OCI-LY1 (cell line): ENCODE data around the gene DMGDH.

Experiments
- H2AFZ ChIP-seq: fragments of 200-600 bp; sonication (generic), shearing (Covaris generic); 2 replicates; pipeline ENCODE4 v1.6.0; 2014; ENCODE audit warnings: antibody characterized with exemption, mild to moderate bottlenecking, low read length
- H3F3A ChIP-seq: fragments of 200-600 bp; sonication (generic), shearing (Covaris generic); 2 replicates; pipeline ENCODE4 v1.6.0; 2014; ENCODE audit warnings: mild to moderate bottlenecking, antibody characterized with exemption, low read length, moderate library complexity; ENCODE audit not compliant: insufficient read depth
- H3K27ac ChIP-seq: fragments of 200-600 bp; sonication (generic); 2 replicates; pipeline ENCODE4 v1.5.1; 2014; ENCODE audit warnings: low read length, mixed run types, mild to moderate bottlenecking, low read depth; ENCODE audit not compliant: poor library complexity, severe bottlenecking
- H3K27me3 ChIP-seq: fragments of 200-600 bp; sonication (generic); 2 replicates; pipeline ENCODE4 v1.6.0; 2014; ENCODE audit warnings: antibody characterized with exemption, mild to moderate bottlenecking, low read length, moderate library complexity; ENCODE audit not compliant: insufficient read depth
- H3K36me3 ChIP-seq: fragments of 200-600 bp; sonication (generic); 2 replicates; pipeline ENCODE4 v1.6.1; 2014; ENCODE audit warnings: mild to moderate bottlenecking, antibody characterized with exemption, low read length, moderate library complexity, mixed read lengths; ENCODE audit not compliant: insufficient read depth
- H3K4me1 ChIP-seq: fragments of 200-600 bp; sonication (generic); 2 replicates; pipeline ENCODE4 v1.5.1; 2014; ENCODE audit warnings: mild to moderate bottlenecking, low read length, moderate library complexity; ENCODE audit not compliant: insufficient read depth, severe bottlenecking
- H3K4me2 ChIP-seq: fragments of 200-600 bp; sonication (generic), shearing (Covaris generic); 2 replicates; pipeline ENCODE4 v1.6.1; 2014; ENCODE audit warnings: low read length
- H3K4me3 ChIP-seq: fragments of 200-600 bp; sonication (generic); 2 replicates; pipeline ENCODE4 v1.5.1; 2014; ENCODE audit warnings: low read length, low read depth, mild to moderate bottlenecking, mixed read lengths; ENCODE audit not compliant: poor library complexity, severe bottlenecking
- H3K79me2 ChIP-seq: fragments of 200-600 bp; shearing (Covaris generic); 2 replicates; pipeline ENCODE4 v1.6.1; 2016; ENCODE audit warnings: mixed run types, low read length, mixed read lengths; ENCODE audit not compliant: insufficient read depth
- H3K9ac ChIP-seq: fragments of 200-600 bp; sonication (generic), shearing (Covaris generic); 2 replicates; pipeline ENCODE4 v1.6.1; 2014; ENCODE audit warnings: mild to moderate bottlenecking, low read length, mixed read lengths
- H3K9me2 ChIP-seq: fragments of 200-600 bp; sonication (generic), shearing (Covaris generic); 2 replicates; pipeline ENCODE4 v1.6.1; 2014; ENCODE audit warnings: low read depth, mild to moderate bottlenecking, low read length, mixed read lengths
- H3K9me3 ChIP-seq: fragments of 200-600 bp; shearing (Covaris generic); 2 replicates; pipeline ENCODE4 v1.6.1; 2014; ENCODE audit warnings: low read length, mixed read lengths
- H4K20me1 ChIP-seq: fragments of 200-600 bp; sonication (generic), shearing (Covaris generic); 2 replicates; pipeline ENCODE4 v1.6.0; 2016; ENCODE audit warnings: mild to moderate bottlenecking, low read length; ENCODE audit not compliant: insufficient read depth
- CTCF ChIP-seq: fragments of 200-600 bp; sonication (generic), shearing (Covaris generic); IDR thresholded peaks from 2 replicates; pipeline ENCODE4 v1.5.1; 2017; ENCODE audit warnings: mild to moderate bottlenecking, antibody characterized with exemption, low read length, moderate library complexity, mixed read lengths
- EZH2 ChIP-seq: fragments of 200-600 bp; sonication (generic), shearing (Covaris generic); IDR thresholded peaks from 2 replicates; pipeline ENCODE4 v1.8.0; 2017; ENCODE audit warnings: borderline replicate concordance, mixed run types, mild to moderate bottlenecking, antibody characterized with exemption, low read length, moderate library complexity, mixed read lengths

The DMGDH gene

GRCh38 chr5:79053321-79053720 is 16.2 kb downstream of the DMGDH start:
- Histone ChIP-seq H3K79me2 (no peaks in the 10 kb centered on the region), H3K4me1 (no peaks in the 10 kb centered on the region), H3K36me3 (no peaks in the 10 kb centered on the region), H4K20me1 (no peaks in the 10 kb centered on the region), H3F3A (no peaks in the 10 kb centered on the region), H3K9me2 (no peaks in the 10 kb centered on the region), H3K9ac (no peak overlapping the region), H3K9me3 (no peaks in the 10 kb centered on the region), H3K27me3 (no peaks in the 10 kb centered on the region), H3K27ac (no peak overlapping the region), H3K4me3 (no peak overlapping the region), H3K4me2 (no peak overlapping the region), H2AFZ (no peak overlapping the region)
- TF ChIP-seq CTCF, result no peak
- TF ChIP-seq EZH2, result no peak

- Histone ChIP-seq H3K36me3 (no peaks in the 10 kb centered on the region), H4K20me1 (no peaks in the 10 kb centered on the region), H3K9me2 (no peaks in the 10 kb centered on the region), H2AFZ (no peak overlapping the region), H3K9ac (no peak overlapping the region), H3K27me3 (no peaks in the 10 kb centered on the region; the same call in 1 of the 2 replicates), H3K27ac (no peak overlapping the region), H3K4me2 (no peak overlapping the region), H3K79me2 (no peaks in the 10 kb centered on the region), H3K4me3 (no peak overlapping the region), H3F3A (no peaks in the 10 kb centered on the region), H3K9me3 (no peaks in the 10 kb centered on the region), H3K4me1 (no peaks in the 10 kb centered on the region)
- TF ChIP-seq EZH2, result no peak
- no peak for TF ChIP-seq CTCF
Observed at GRCh38 chr5:79050498-79050897, 19.0 kb downstream of the DMGDH start.

- Histone ChIP-seq H4K20me1 (no peaks in the 10 kb centered on the region), H3K79me2 (no peaks in the 10 kb centered on the region), H3K4me2 (no peak overlapping the region), H3K4me1 (no peaks in the 10 kb centered on the region), H3K4me3 (no peak overlapping the region), H3K9ac (no peak overlapping the region), H2AFZ (no peak overlapping the region), H3K27ac (no peak overlapping the region), H3F3A (no peaks in the 10 kb centered on the region), H3K27me3 (no peaks in the 10 kb centered on the region; the same call in 1 of the 2 replicates), H3K9me3 (no peaks in the 10 kb centered on the region), H3K9me2 (no peaks in the 10 kb centered on the region), H3K36me3 (no peaks in the 10 kb centered on the region)
- TF ChIP-seq CTCF, result no peak
- no peak for TF ChIP-seq EZH2
Observed at GRCh38 chr5:79048437-79048836, 21.0 kb downstream of the DMGDH start.
